ENCODE data around the gene C3orf52.

C3orf52 gene

GRCh38 chr3:112132554-112132953 lies 46.4 kb downstream of the C3orf52 start:
- H4K20me1 ChIP-seq (ENCODE audit: insufficient read depth, low read length) = no peaks in the 10 kb centered on the region
- no peaks in the 10 kb centered on the region for H3K9me3 ChIP-seq (ENCODE audit: low read length)
- H3K4me1 ChIP-seq (ENCODE audit: insufficient read depth, low read length, severe bottlenecking) = peaks cover 78% of the 10 kb centered on the region
- TF ChIP-seq EZH2 (IDR thresholded peaks at IDR 0.05; ENCODE audit: borderline replicate concordance, low read length) (no peak), CTCF (IDR thresholded peaks at IDR 0.05; ENCODE audit: low read length) (no peak)
- peaks cover 38% of the 10 kb centered on the region for H3K79me2 ChIP-seq (ENCODE audit: insufficient read depth, low read length)
- H3K9me2 ChIP-seq (ENCODE audit: low read depth, low read length) = no peaks in the 10 kb centered on the region
- H3K27me3 ChIP-seq (ENCODE audit: insufficient read depth, low read length) = no peaks in the 10 kb centered on the region
- peak overlapping the region; percentile 90 for H3K4me2 ChIP-seq (ENCODE audit: low read length)
- peak overlapping the region; percentile 96 for H3K9ac ChIP-seq (ENCODE audit: low read length)
- peaks cover 31% of the 10 kb centered on the region for H3K36me3 ChIP-seq (ENCODE audit: insufficient read depth, low read length)
- peaks cover 14% of the 10 kb centered on the region for H3F3A ChIP-seq (ENCODE audit: insufficient read depth, low read length)
- H2AFZ ChIP-seq (ENCODE audit: low read length) = no peak overlapping the region
- peak overlapping the region; percentile 94 for H3K27ac ChIP-seq (ENCODE audit: low read depth, low read length, poor library complexity, severe bottlenecking)
- peak overlapping the region; percentile 90 for H3K4me3 ChIP-seq (ENCODE audit: low read depth, low read length, poor library complexity, severe bottlenecking)

GRCh38 chr3:112132975-112133448 lies 46.8 kb downstream of the C3orf52 start, which contains the start of gene GCSAM:
Gene GCSAM (minus strand): TSS chr3:112133248. CDS start chr3:112133120, 128 bp downstream.
- Histone ChIP-seq H3K9me3 (ENCODE audit: low read length) (no peaks in the 10 kb centered on the region), H3K4me1 (ENCODE audit: insufficient read depth, low read length, severe bottlenecking) (peaks cover 78% of the 10 kb centered on the region), H3K9me2 (ENCODE audit: low read depth, low read length) (no peaks in the 10 kb centered on the region), H3K27ac (ENCODE audit: low read depth, low read length, poor library complexity, severe bottlenecking) (peak within 1 kb of the TSS; percentile 94), H2AFZ (ENCODE audit: low read length) (no peak within 1 kb of the TSS), H3K27me3 (ENCODE audit: insufficient read depth, low read length) (no peaks in the 10 kb centered on the region), H4K20me1 (ENCODE audit: insufficient read depth, low read length) (no peaks in the 10 kb centered on the region), H3F3A (ENCODE audit: insufficient read depth, low read length) (peaks cover 14% of the 10 kb centered on the region), H3K36me3 (ENCODE audit: insufficient read depth, low read length) (peaks cover 27% of the 10 kb centered on the region), H3K4me3 (ENCODE audit: low read depth, low read length, poor library complexity, severe bottlenecking) (peak within 1 kb of the TSS; percentile 90), H3K4me2 (ENCODE audit: low read length) (peak within 1 kb of the TSS; percentile 90), H3K79me2 (ENCODE audit: insufficient read depth, low read length) (peaks cover 34% of the 10 kb centered on the region), H3K9ac (ENCODE audit: low read length) (peak within 1 kb of the TSS; percentile 96)
- TF ChIP-seq CTCF (IDR thresholded peaks at IDR 0.05; ENCODE audit: low read length) = no peak
- TF ChIP-seq EZH2 (IDR thresholded peaks at IDR 0.05; ENCODE audit: borderline replicate concordance, low read length) = no peak

- Histone ChIP-seq H3K4me2 (ENCODE audit: low read length) (peak overlapping the region; percentile 90), H3F3A (ENCODE audit: insufficient read depth, low read length) (peaks cover 14% of the 10 kb centered on the region), H3K9ac (ENCODE audit: low read length) (peak overlapping the region; percentile 96), H2AFZ (ENCODE audit: low read length) (no peak overlapping the region), H3K79me2 (ENCODE audit: insufficient read depth, low read length) (peaks cover 26% of the 10 kb centered on the region), H3K9me2 (ENCODE audit: low read depth, low read length) (no peaks in the 10 kb centered on the region), H3K9me3 (ENCODE audit: low read length) (no peaks in the 10 kb centered on the region), H3K4me3 (ENCODE audit: low read depth, low read length, poor library complexity, severe bottlenecking) (peak overlapping the region; percentile 90), H4K20me1 (ENCODE audit: insufficient read depth, low read length) (no peaks in the 10 kb centered on the region), H3K4me1 (ENCODE audit: insufficient read depth, low read length, severe bottlenecking) (peaks cover 74% of the 10 kb centered on the region), H3K36me3 (ENCODE audit: insufficient read depth, low read length) (peaks cover 19% of the 10 kb centered on the region), H3K27ac (ENCODE audit: low read depth, low read length, poor library complexity, severe bottlenecking) (peak overlapping the region; percentile 94), H3K27me3 (ENCODE audit: insufficient read depth, low read length) (no peaks in the 10 kb centered on the region)
- TF ChIP-seq CTCF (IDR thresholded peaks at IDR 0.05; ENCODE audit: low read length) (no peak), EZH2 (IDR thresholded peaks at IDR 0.05; ENCODE audit: borderline replicate concordance, low read length) (no peak)
Observed at GRCh38 chr3:112133626-112134334, 47.6 kb downstream of the C3orf52 start.

Data from OCI-LY1 (cell line).